ENCODE measurements around the gene TLCD4.
"Not testable (repeated sequence)": the region's sequence is repeated elsewhere in the genome, so short reads cannot be mapped to it uniquely, and the experiment has no call there.

TLCD4 gene

GRCh38 chr1:95091290-95091689 lies 25.9 kb upstream of the TLCD4 start:
- not testable (repeated sequence) for H3K9me3 ChIP-seq (ENCODE audit: insufficient read depth, low read depth, low read length); H3K27me3 ChIP-seq (ENCODE audit: insufficient read depth, low read length); H3K23ac ChIP-seq (ENCODE audit: low read length); H4K12ac ChIP-seq (ENCODE audit: low read depth, low read length); H3K14ac ChIP-seq (ENCODE audit: low read length); H3K27ac ChIP-seq (ENCODE audit: low read depth, low read length); H2AK5ac ChIP-seq (ENCODE audit: low read length); H3K18ac ChIP-seq (ENCODE audit: low read length); H2BK12ac ChIP-seq (ENCODE audit: low read length); DNase-seq; H2BK120ac ChIP-seq (ENCODE audit: insufficient read depth, low read length, poor library complexity); H2AFZ ChIP-seq (ENCODE audit: insufficient read depth, low read length, poor library complexity); H3K79me2 ChIP-seq (ENCODE audit: control insufficient read depth, insufficient read depth, low read length, poor library complexity); H3K4me1 ChIP-seq (ENCODE audit: control insufficient read depth in 1 of 2, insufficient read depth in 2 of 2, low read length in 2 of 2); H3K36me3 ChIP-seq (ENCODE audit: control insufficient read depth in 1 of 2, insufficient read depth in 2 of 2, low read length in 2 of 2); H3K4ac ChIP-seq (ENCODE audit: low read depth, low read length); H3K4me2 ChIP-seq (ENCODE audit: low read length); H2BK5ac ChIP-seq (ENCODE audit: low read depth, low read length, poor library complexity); H4K8ac ChIP-seq (ENCODE audit: low read depth, low read length); H4K91ac ChIP-seq (ENCODE audit: low read depth, low read length); H3K9ac ChIP-seq (ENCODE audit: low read length); H3K79me1 ChIP-seq (ENCODE audit: low read length)
- no CpG with 5 or more reads among the region's 28 CpGs for WGBS (ENCODE audit: extremely low coverage, insufficient coverage, insufficient read length)
- peak overlapping the region; percentile 35 for H3K4me3 ChIP-seq (ENCODE audit: low read depth, low read length)

- H3K18ac ChIP-seq (ENCODE audit: low read length); H2BK5ac ChIP-seq (ENCODE audit: low read depth, low read length, poor library complexity); H3K4ac ChIP-seq (ENCODE audit: low read depth, low read length); H3K4me2 ChIP-seq (ENCODE audit: low read length); H3K9me3 ChIP-seq (ENCODE audit: insufficient read depth, low read depth, low read length); H3K79me1 ChIP-seq (ENCODE audit: low read length); H4K12ac ChIP-seq (ENCODE audit: low read depth, low read length); H3K4me3 ChIP-seq (ENCODE audit: low read depth, low read length); H4K91ac ChIP-seq (ENCODE audit: low read depth, low read length); H3K27ac ChIP-seq (ENCODE audit: low read depth, low read length); H3K14ac ChIP-seq (ENCODE audit: low read length); DNase-seq; H2BK120ac ChIP-seq (ENCODE audit: insufficient read depth, low read length, poor library complexity); H2BK12ac ChIP-seq (ENCODE audit: low read length); H3K36me3 ChIP-seq (ENCODE audit: control insufficient read depth in 1 of 2, insufficient read depth in 2 of 2, low read length in 2 of 2); H2AFZ ChIP-seq (ENCODE audit: insufficient read depth, low read length, poor library complexity); H4K8ac ChIP-seq (ENCODE audit: low read depth, low read length); H3K23ac ChIP-seq (ENCODE audit: low read length); H2AK5ac ChIP-seq (ENCODE audit: low read length); H3K4me1 ChIP-seq (ENCODE audit: control insufficient read depth in 1 of 2, insufficient read depth in 2 of 2, low read length in 2 of 2); H3K9ac ChIP-seq (ENCODE audit: low read length); H3K27me3 ChIP-seq (ENCODE audit: insufficient read depth, low read length); H3K79me2 ChIP-seq (ENCODE audit: control insufficient read depth, insufficient read depth, low read length, poor library complexity): not testable (repeated sequence)
Measured at GRCh38 chr1:95092891-95093290, 24.3 kb upstream of the TLCD4 start.

GRCh38 chr1:95093296-95093695 lies 23.9 kb upstream of the TLCD4 start:
- no peak for DNase-seq
- H3K79me1 ChIP-seq (ENCODE audit: low read length): no peaks in the 10 kb centered on the region
- no peak overlapping the region for H4K91ac ChIP-seq (ENCODE audit: low read depth, low read length)
- H3K18ac ChIP-seq (ENCODE audit: low read length): no peak overlapping the region
- H3K27me3 ChIP-seq (ENCODE audit: insufficient read depth, low read length): no peaks in the 10 kb centered on the region
- no peak overlapping the region for H3K27ac ChIP-seq (ENCODE audit: low read depth, low read length)
- no peak overlapping the region for H3K4me2 ChIP-seq (ENCODE audit: low read length)
- peaks cover 8% of the 10 kb centered on the region for H3K9me3 ChIP-seq (ENCODE audit: insufficient read depth, low read depth, low read length)
- no peaks in the 10 kb centered on the region for H3K4me1 ChIP-seq (ENCODE audit: control insufficient read depth in 1 of 2, insufficient read depth in 2 of 2, low read length in 2 of 2)
- H2BK120ac ChIP-seq (ENCODE audit: insufficient read depth, low read length, poor library complexity): no peak overlapping the region
- H4K12ac ChIP-seq (ENCODE audit: low read depth, low read length): no peak overlapping the region
- H3K23ac ChIP-seq (ENCODE audit: low read length): no peak overlapping the region
- H4K8ac ChIP-seq (ENCODE audit: low read depth, low read length): no peak overlapping the region
- no peak overlapping the region for H3K4me3 ChIP-seq (ENCODE audit: low read depth, low read length)
- H3K14ac ChIP-seq (ENCODE audit: low read length): no peak overlapping the region
- H2BK5ac ChIP-seq (ENCODE audit: low read depth, low read length, poor library complexity): no peak overlapping the region
- no peak overlapping the region for H2AK5ac ChIP-seq (ENCODE audit: low read length)
- no peak overlapping the region for H2AFZ ChIP-seq (ENCODE audit: insufficient read depth, low read length, poor library complexity)
- no peak overlapping the region for H2BK12ac ChIP-seq (ENCODE audit: low read length)
- no peak overlapping the region for H3K4ac ChIP-seq (ENCODE audit: low read depth, low read length)
- H3K79me2 ChIP-seq (ENCODE audit: control insufficient read depth, insufficient read depth, low read length, poor library complexity): no peaks in the 10 kb centered on the region
- H3K9ac ChIP-seq (ENCODE audit: low read length): no peak overlapping the region
- WGBS (ENCODE audit: extremely low coverage, insufficient coverage, insufficient read length): no CpG with 5 or more reads among the region's 1 CpG
- no peaks in the 10 kb centered on the region for H3K36me3 ChIP-seq (ENCODE audit: control insufficient read depth in 1 of 2, insufficient read depth in 2 of 2, low read length in 2 of 2)

- Histone ChIP-seq H3K18ac (ENCODE audit: low read length) (no peak overlapping the region), H2AK5ac (ENCODE audit: low read length) (no peak overlapping the region), H3K4me3 (ENCODE audit: low read depth, low read length) (no peak overlapping the region), H4K91ac (ENCODE audit: low read depth, low read length) (no peak overlapping the region), H3K27me3 (ENCODE audit: insufficient read depth, low read length) (no peaks in the 10 kb centered on the region), H3K79me2 (ENCODE audit: control insufficient read depth, insufficient read depth, low read length, poor library complexity) (no peaks in the 10 kb centered on the region), H3K23ac (ENCODE audit: low read length) (no peak overlapping the region), H3K9me3 (ENCODE audit: insufficient read depth, low read depth, low read length) (peaks cover 4% of the 10 kb centered on the region), H2AFZ (ENCODE audit: insufficient read depth, low read length, poor library complexity) (no peak overlapping the region), H3K4me1 (ENCODE audit: control insufficient read depth in 1 of 2, insufficient read depth in 2 of 2, low read length in 2 of 2) (no peaks in the 10 kb centered on the region), H3K14ac (ENCODE audit: low read length) (no peak overlapping the region), H3K4ac (ENCODE audit: low read depth, low read length) (no peak overlapping the region), H3K36me3 (ENCODE audit: control insufficient read depth in 1 of 2, insufficient read depth in 2 of 2, low read length in 2 of 2) (no peaks in the 10 kb centered on the region), H4K8ac (ENCODE audit: low read depth, low read length) (no peak overlapping the region), H3K27ac (ENCODE audit: low read depth, low read length) (no peak overlapping the region), H2BK120ac (ENCODE audit: insufficient read depth, low read length, poor library complexity) (no peak overlapping the region), H3K79me1 (ENCODE audit: low read length) (no peaks in the 10 kb centered on the region), H3K9ac (ENCODE audit: low read length) (no peak overlapping the region), H2BK12ac (ENCODE audit: low read length) (no peak overlapping the region), H4K12ac (ENCODE audit: low read depth, low read length) (no peak overlapping the region), H3K4me2 (ENCODE audit: low read length) (no peak overlapping the region), H2BK5ac (ENCODE audit: low read depth, low read length, poor library complexity) (no peak overlapping the region)
- no CpG with 5 or more reads among the region's 2 CpGs for WGBS (ENCODE audit: extremely low coverage, insufficient coverage, insufficient read length)
- DNase-seq: no peak
Measured at GRCh38 chr1:95094923-95095322, 22.2 kb upstream of the TLCD4 start.

GRCh38 chr1:95095833-95096217 lies 21.3 kb upstream of the TLCD4 start:
- no peak overlapping the region for H2BK120ac ChIP-seq (ENCODE audit: insufficient read depth, low read length, poor library complexity)
- H2AK5ac ChIP-seq (ENCODE audit: low read length): no peak overlapping the region
- no peaks in the 10 kb centered on the region for H3K27me3 ChIP-seq (ENCODE audit: insufficient read depth, low read length)
- peaks cover 2% of the 10 kb centered on the region for H3K9me3 ChIP-seq (ENCODE audit: insufficient read depth, low read depth, low read length)
- no peak overlapping the region for H3K23ac ChIP-seq (ENCODE audit: low read length)
- no peak overlapping the region for H4K8ac ChIP-seq (ENCODE audit: low read depth, low read length)
- no peak overlapping the region for H3K27ac ChIP-seq (ENCODE audit: low read depth, low read length)
- no peak overlapping the region for H3K4me3 ChIP-seq (ENCODE audit: low read depth, low read length)
- no peak overlapping the region for H2BK5ac ChIP-seq (ENCODE audit: low read depth, low read length, poor library complexity)
- H3K79me2 ChIP-seq (ENCODE audit: control insufficient read depth, insufficient read depth, low read length, poor library complexity): no peaks in the 10 kb centered on the region
- H2AFZ ChIP-seq (ENCODE audit: insufficient read depth, low read length, poor library complexity): no peak overlapping the region
- H3K4ac ChIP-seq (ENCODE audit: low read depth, low read length): no peak overlapping the region
- H3K79me1 ChIP-seq (ENCODE audit: low read length): no peaks in the 10 kb centered on the region
- no peak overlapping the region for H3K4me2 ChIP-seq (ENCODE audit: low read length)
- DNase-seq: peak in 1 of 2 donors; percentile 23
- H3K36me3 ChIP-seq (ENCODE audit: control insufficient read depth in 1 of 2, insufficient read depth in 2 of 2, low read length in 2 of 2): no peaks in the 10 kb centered on the region
- no peak overlapping the region for H3K18ac ChIP-seq (ENCODE audit: low read length)
- no peak overlapping the region for H3K9ac ChIP-seq (ENCODE audit: low read length)
- no peak overlapping the region for H3K14ac ChIP-seq (ENCODE audit: low read length)
- no peaks in the 10 kb centered on the region for H3K4me1 ChIP-seq (ENCODE audit: control insufficient read depth in 1 of 2, insufficient read depth in 2 of 2, low read length in 2 of 2)
- no peak overlapping the region for H4K91ac ChIP-seq (ENCODE audit: low read depth, low read length)
- no CpG with 5 or more reads among the region's 2 CpGs for WGBS (ENCODE audit: extremely low coverage, insufficient coverage, insufficient read length)
- no peak overlapping the region for H4K12ac ChIP-seq (ENCODE audit: low read depth, low read length)
- H2BK12ac ChIP-seq (ENCODE audit: low read length): no peak overlapping the region

Data from trophoblast cell (in vitro differentiated cells and primary cell).